H1 (cell line): ENCODE data around the gene FOXG1. TPM values are rescaled to one million over a fixed set of nuclear protein-coding genes. Genes with fewer than 3 reads are reported as not detected.
A peak's percentile ranks its signal among the peaks of the same experiment; 100 is the strongest.

Experiments
- BCL11A ChIP-seq, 2 experiments: IDR thresholded peaks; one replicate each; pipeline ENCODE4 v1.6.1; 2011; ENCODE audit warnings: low read depth in 2 of 2, low read length in 2 of 2, mild to moderate bottlenecking in 2 of 2
- CBX5 ChIP-seq: fragments of 300-800, 300-1000 bp; sonication (generic); IDR thresholded peaks from 2 replicates; pipeline ENCODE4 v1.7.1; 2016; ENCODE audit warnings: antibody characterized with exemption, low read length, low read depth
- CHD1 ChIP-seq: IDR thresholded peaks from 2 replicates; pipeline ENCODE4 v1.6.1; 2012; ENCODE audit warnings: low read depth, low read length, improper control_type of control experiment
- EZH2 ChIP-seq: fragments of 200-600 bp; sonication (generic); IDR thresholded peaks from 2 replicates; pipeline ENCODE4 v1.7.1; 2012; ENCODE audit warnings: low read depth, mild to moderate bottlenecking, moderate library complexity, low read length, inconsistent platforms; ENCODE audit not compliant: severe bottlenecking
- GABPA ChIP-seq: IDR thresholded peaks from 2 replicates; pipeline ENCODE4 v1.6.1; 2011; ENCODE audit warnings: mild to moderate bottlenecking, low read length, moderate library complexity, borderline replicate concordance; ENCODE audit not compliant: insufficient read depth
- JUN ChIP-seq: IDR thresholded peaks from 2 replicates; pipeline ENCODE4 v1.6.1; 2011; ENCODE audit warnings: low read depth, mild to moderate bottlenecking, improper control_type of control experiment, low read length
- RBBP5 ChIP-seq: IDR thresholded peaks from 2 replicates; pipeline ENCODE4 v1.7.1; 2012; ENCODE audit warnings: low read depth, mild to moderate bottlenecking, inconsistent platforms, low read length, moderate library complexity, borderline replicate concordance
- SIX5 ChIP-seq: IDR thresholded peaks from 2 replicates; pipeline ENCODE4 v1.6.1; 2011; ENCODE audit warnings: mild to moderate bottlenecking, low read depth, low read length
- SUZ12 ChIP-seq: fragments of 200-600 bp; sonication (generic); IDR thresholded peaks from 2 replicates; pipeline ENCODE4 v1.6.1; 2012; ENCODE audit warnings: mild to moderate bottlenecking, inconsistent platforms, low read length, moderate library complexity, mixed read lengths
- TAF7 ChIP-seq: optimal IDR thresholded peaks from 2 replicates; pipeline ENCODE3; 2011; ENCODE audit warnings: low read depth, mild to moderate bottlenecking, inconsistent platforms, low read length, moderate library complexity, borderline replicate concordance
- YY1 ChIP-seq: IDR thresholded peaks from 2 replicates; pipeline ENCODE4 v1.6.1; 2011; ENCODE audit warnings: low read depth, mild to moderate bottlenecking, low read length
- polyA plus RNA-seq, 7 experiments: library from polyadenylated mRNA; depleted of rRNA in 3 of 7; stranded (reverse) in 5 of 7; unstranded in 2 of 7; fragments of >200 nt in 5 of 7; fragments of 200-250 nt in 2 of 7; gene quantifications; 1 replicate in 5 of 7; 2 replicates in 1 of 7; 4 replicates in 1 of 7; pipeline versions ENCODE4 v1.2.1 to v1.2.3, GENCODE V29; 2011 to 2013; ENCODE audit warnings: missing spikeins in 2 of 7, mixed read lengths in 2 of 7
- total RNA-seq: library from RNA; stranded (reverse); fragmentation: NEBNext Ultra II Directional; extraction: Animal tissue kit (Norgen Biotek cat#: 25700); gene quantifications from 2 replicates; pipeline ENCODE4 v1.2.1, GENCODE V29; 2021
- TF ChIP-seq, protein P1 (sequence below): IDR thresholded peaks from 2 replicates; pipeline ENCODE4 v1.6.1; 2012; ENCODE audit warnings: inconsistent platforms

The FOXG1 gene
- total and polyA plus RNA-seq, 2 of the 8 experiments (the other 6 are each of a cell fraction or from before 2014, with no cell fraction given): 0.03 to 0.24 TPM

DNA sequence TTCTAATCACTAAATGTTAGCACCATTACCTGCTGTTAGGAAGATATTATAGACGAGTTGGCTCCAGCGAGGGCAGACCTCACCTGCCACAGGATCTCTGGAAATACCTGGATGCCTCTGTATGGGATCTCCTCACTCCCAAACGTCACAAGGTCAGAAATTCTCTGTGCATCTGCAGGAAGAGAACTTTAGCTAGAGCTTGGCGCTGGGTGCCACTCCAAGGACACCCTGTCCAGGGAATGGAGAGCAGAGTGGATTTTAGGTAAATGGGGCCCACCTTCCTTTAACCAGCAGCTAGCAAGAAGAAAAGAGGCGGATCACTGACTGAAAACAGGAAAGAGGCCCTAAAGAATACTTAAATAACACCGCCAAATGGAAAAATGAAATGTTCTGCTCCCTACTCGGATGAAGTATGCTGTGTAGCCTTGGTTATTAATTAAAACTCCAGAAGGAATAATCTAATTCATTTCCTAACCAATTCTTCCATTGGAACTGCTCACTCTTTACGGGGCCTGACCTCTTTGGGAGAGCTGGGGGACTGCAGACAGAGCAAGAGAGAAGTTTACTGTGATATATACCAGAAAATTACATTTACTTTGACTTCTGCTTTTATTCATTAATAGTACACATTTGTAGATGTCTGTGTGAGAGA is 4.2 kb upstream of the FOXG1 start (continued):
- TF ChIP-seq YY1: no peak
- no peak for TF ChIP-seq JUN
- peak; percentile 60; the same call in 1 of the 2 replicates for TF ChIP-seq SUZ12
- no peak for TF ChIP-seq GABPA
- TF ChIP-seq RBBP5: no peak
- no peak for TF ChIP-seq CBX5
- TF ChIP-seq CHD1: no peak
- TF ChIP-seq TAF7: no peak
- TF ChIP-seq, protein P1, sequence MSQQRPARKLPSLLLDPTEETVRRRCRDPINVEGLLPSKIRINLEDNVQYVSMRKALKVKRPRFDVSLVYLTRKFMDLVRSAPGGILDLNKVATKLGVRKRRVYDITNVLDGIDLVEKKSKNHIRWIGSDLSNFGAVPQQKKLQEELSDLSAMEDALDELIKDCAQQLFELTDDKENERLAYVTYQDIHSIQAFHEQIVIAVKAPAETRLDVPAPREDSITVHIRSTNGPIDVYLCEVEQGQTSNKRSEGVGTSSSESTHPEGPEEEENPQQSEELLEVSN: no peak
- TF ChIP-seq SIX5: no peak
- no peak for TF ChIP-seq BCL11A (IDR thresholded peaks at IDR 0.05; ENCODE audit: low read depth in 2 of 2, low read length in 2 of 2)
- peak; percentile 58 for TF ChIP-seq EZH2
